H1 (cell line): ENCODE data around the gene KLRD1. TPM values are rescaled to one million over a fixed set of nuclear protein-coding genes. Genes with fewer than 3 reads are reported as not detected.

Experiments
- CTCF ChIA-PET: fragments of 300-600 bp; sonication (Branson Sonifier 250); formaldehyde crosslinking; loops from one replicate; lab custom pipeline; 2021; ENCODE audit not compliant: partially characterized antibody; lab: Charles Lee
- POLR2A ChIA-PET: fragments of 300-600 bp; sonication (Branson Sonifier 250); formaldehyde crosslinking; loops from one replicate; lab custom pipeline; 2021; ENCODE audit warnings: inconsistent platforms; ENCODE audit not compliant: partially characterized antibody; lab: Charles Lee
- DNase-seq, 2 experiments: peaks; one replicate each; pipeline versions ENCODE4 v3.0.0 to v3.0.0-alpha.2; 2010 to 2022; ENCODE audit warnings: low spot score in 2 of 2, low read depth in 1 of 2, mixed read lengths in 1 of 2
- FAIRE-seq: peaks from 2 replicates; lab custom pipeline; 2011; peaks lifted over from hg19 to GRCh38; lab: Jason Lieb, UNC
- H2AFZ ChIP-seq: 2 replicates; pipeline ENCODE4 v1.8.1; 2012; ENCODE audit warnings: low read length, inconsistent platforms
- H2AK5ac ChIP-seq: 2 replicates; pipeline ENCODE4 v1.6.1; 2013; ENCODE audit warnings: low read depth, low read length
- H2BK120ac ChIP-seq: replicated peaks from 2 replicates; pipeline ENCODE3; 2013; ENCODE audit warnings: low read depth, low read length, inconsistent platforms
- H2BK12ac ChIP-seq: 2 replicates; pipeline ENCODE4 v1.6.1; 2013; ENCODE audit warnings: low read depth, low read length
- H2BK15ac ChIP-seq: 2 replicates; pipeline ENCODE4 v1.6.1; 2013; ENCODE audit warnings: low read length
- H2BK20ac ChIP-seq: 2 replicates; pipeline ENCODE4 v1.6.1; 2013; ENCODE audit warnings: low read length
- H2BK5ac ChIP-seq: 2 replicates; pipeline ENCODE4 v1.6.1; 2013; ENCODE audit warnings: low read depth, low read length
- H3K14ac ChIP-seq: 2 replicates; pipeline ENCODE4 v1.6.1; 2013; ENCODE audit warnings: inconsistent platforms; ENCODE audit not compliant: insufficient read length
- H3K18ac ChIP-seq: 2 replicates; pipeline ENCODE4 v1.6.1; 2013; ENCODE audit warnings: low read length; ENCODE audit errors: extremely low read depth
- H3K23ac ChIP-seq: 2 replicates; pipeline ENCODE4 v1.6.1; 2013; ENCODE audit warnings: inconsistent platforms; ENCODE audit not compliant: insufficient read length
- H3K23me2 ChIP-seq: 2 replicates; pipeline ENCODE4 v1.6.1; 2013; ENCODE audit warnings: low read depth, low read length
- H3K27ac ChIP-seq: 2 replicates; pipeline ENCODE4 v1.6.1; 2011; ENCODE audit warnings: low read depth, low read length, inconsistent platforms
- H3K27me3 ChIP-seq, 4 experiments: replicated peaks in 1 of 4; 1 replicate in 1 of 4; 2 replicates in 3 of 4; pipeline versions ENCODE4 v1.6.1 to v1.8.1; 2011 to 2013; ENCODE audit warnings: low read length in 3 of 4, mild to moderate bottlenecking in 3 of 4, inconsistent platforms in 2 of 4, mixed read lengths in 2 of 4, moderate library complexity in 1 of 4; ENCODE audit not compliant: control insufficient read depth in 3 of 4, insufficient read depth in 3 of 4; ENCODE audit errors: extremely low read depth in 1 of 4
- H3K36me3 ChIP-seq, 4 experiments: 2 replicates each; pipeline versions ENCODE4 v1.6.1 to v1.8.1; 2011 to 2013; ENCODE audit warnings: mild to moderate bottlenecking in 4 of 4, low read length in 3 of 4, moderate library complexity in 2 of 4, control low read depth in 1 of 4, inconsistent platforms in 1 of 4; ENCODE audit not compliant: insufficient read depth in 4 of 4, control insufficient read depth in 2 of 4
- H3K4ac ChIP-seq: replicated peaks from 2 replicates; pipeline ENCODE3; 2013; ENCODE audit warnings: low read length, low read depth, mixed read lengths, inconsistent platforms; ENCODE audit not compliant: insufficient read length
- H3K4me1 ChIP-seq, 4 experiments: replicated peaks in 1 of 4; 1 replicate in 1 of 4; 2 replicates in 3 of 4; pipeline versions ENCODE4 v1.6.1 to v1.8.1; 2011 to 2013; ENCODE audit warnings: low read length in 3 of 4, inconsistent platforms in 2 of 4, mixed read lengths in 1 of 4; ENCODE audit not compliant: insufficient read depth in 4 of 4, control insufficient read depth in 3 of 4
- H3K4me2 ChIP-seq, 2 experiments: 2 replicates each; pipeline versions ENCODE4 v1.6.1 to v1.8.1; 2011 to 2013; ENCODE audit warnings: low read depth in 2 of 2, low read length in 2 of 2, control low read depth in 1 of 2, inconsistent platforms in 1 of 2, mild to moderate bottlenecking in 1 of 2; ENCODE audit not compliant: insufficient read depth in 1 of 2
- H3K4me3 ChIP-seq, 4 experiments: fragments of 200-600, 300-600 bp in 1 of 4; sonication (generic), shearing (Covaris generic), sonication (Bioruptor Twin) in 1 of 4; 2 replicates each; pipeline versions ENCODE4 v1.5.1 to v1.8.1; 2011 to 2016; ENCODE audit warnings: low read length in 4 of 4, low read depth in 3 of 4, control low read depth in 2 of 4, inconsistent platforms in 2 of 4, mild to moderate bottlenecking in 2 of 4, mixed read lengths in 1 of 4, moderate library complexity in 1 of 4; ENCODE audit not compliant: insufficient read depth in 2 of 4; ENCODE audit errors: extremely low read depth in 1 of 4
- H3K56ac ChIP-seq: replicated peaks from 2 replicates; pipeline ENCODE3; 2013; ENCODE audit warnings: low read depth, mild to moderate bottlenecking, mixed read lengths, low read length, inconsistent platforms; ENCODE audit not compliant: insufficient read length
- H3K79me1 ChIP-seq: 2 replicates; pipeline ENCODE4 v1.6.1; 2013; ENCODE audit warnings: low read depth, low read length, control low read depth
- H3K79me2 ChIP-seq, 2 experiments: 2 replicates each; pipeline versions ENCODE4 v1.6.1 to v1.8.1; 2012 to 2013; ENCODE audit warnings: low read length in 2 of 2, mild to moderate bottlenecking in 2 of 2, inconsistent platforms in 1 of 2; ENCODE audit not compliant: insufficient read depth in 2 of 2, control insufficient read depth in 1 of 2
- H3K9ac ChIP-seq, 4 experiments: replicated peaks in 1 of 4; 1 replicate in 1 of 4; 2 replicates in 3 of 4; pipeline versions ENCODE4 v1.6.1 to v1.8.1; 2011 to 2013; ENCODE audit warnings: low read depth in 3 of 4, low read length in 3 of 4, control low read depth in 2 of 4, mild to moderate bottlenecking in 2 of 4, moderate library complexity in 2 of 4, inconsistent platforms in 1 of 4; ENCODE audit errors: extremely low read depth in 1 of 4
- H3K9me3 ChIP-seq, 2 experiments: 2 replicates each; pipeline versions ENCODE4 v1.6.1 to v1.8.1; 2012 to 2013; ENCODE audit warnings: mild to moderate bottlenecking in 2 of 2, moderate library complexity in 2 of 2, control low read depth in 1 of 2, inconsistent platforms in 1 of 2, low read depth in 1 of 2, low read length in 1 of 2, mixed read lengths in 1 of 2; ENCODE audit not compliant: insufficient read depth in 2 of 2
- H4K20me1 ChIP-seq, 2 experiments: replicated peaks in 1 of 2; 2 replicates each; pipeline versions ENCODE3 to v1.8.1; 2011 to 2013; ENCODE audit warnings: inconsistent platforms in 2 of 2, low read length in 2 of 2, mild to moderate bottlenecking in 1 of 2; ENCODE audit not compliant: insufficient read depth in 2 of 2, control insufficient read depth in 1 of 2
- H4K5ac ChIP-seq: 2 replicates; pipeline ENCODE4 v1.6.1; 2013; ENCODE audit warnings: low read length, low read depth, mixed read lengths, inconsistent platforms; ENCODE audit not compliant: insufficient read length
- H4K8ac ChIP-seq: 2 replicates; pipeline ENCODE4 v1.8.0; 2013; ENCODE audit warnings: mild to moderate bottlenecking, moderate library complexity, low read length, inconsistent platforms; ENCODE audit not compliant: insufficient read depth; ENCODE audit errors: extremely low read depth
- H4K91ac ChIP-seq: replicated peaks from 2 replicates; pipeline ENCODE3; 2013; ENCODE audit warnings: low read length, mixed read lengths, inconsistent platforms; ENCODE audit not compliant: insufficient read length
- BCL11A ChIP-seq, 2 experiments: IDR thresholded peaks; one replicate each; pipeline ENCODE4 v1.6.1; 2011; ENCODE audit warnings: low read depth in 2 of 2, low read length in 2 of 2, mild to moderate bottlenecking in 2 of 2
- GTF2F1 ChIP-seq: IDR thresholded peaks from 2 replicates; pipeline ENCODE4 v1.6.1; 2012; ENCODE audit warnings: low read depth, low read length, improper control_type of control experiment, borderline replicate concordance
- HDAC6 ChIP-seq: IDR thresholded peaks from one replicate; pipeline ENCODE4 v1.7.1; 2012; ENCODE audit warnings: low read depth, mild to moderate bottlenecking, inconsistent platforms, low read length, moderate library complexity
- JUND ChIP-seq: IDR thresholded peaks from 2 replicates; pipeline ENCODE4 v1.6.1; 2011; ENCODE audit warnings: mild to moderate bottlenecking, improper control_type of control experiment, low read length
- RNF2 ChIP-seq: fragments of 200-900, 300-1000 bp; sonication (generic); IDR thresholded peaks from 2 replicates; pipeline ENCODE4 v1.7.1; 2016; ENCODE audit warnings: borderline replicate concordance, low read depth, mild to moderate bottlenecking, antibody characterized with exemption, low read length; ENCODE audit not compliant: poor library complexity, severe bottlenecking; ENCODE audit errors: missing control alignments
- SUZ12 ChIP-seq: fragments of 200-600 bp; sonication (generic); IDR thresholded peaks from 2 replicates; pipeline ENCODE4 v1.6.1; 2012; ENCODE audit warnings: mild to moderate bottlenecking, inconsistent platforms, low read length, moderate library complexity, mixed read lengths
- TAF1 ChIP-seq: IDR thresholded peaks from 2 replicates; pipeline ENCODE4 v1.6.1; 2011; ENCODE audit warnings: mild to moderate bottlenecking, low read depth, low read length
- TEAD4 ChIP-seq: IDR thresholded peaks from 2 replicates; pipeline ENCODE4 v1.6.1; 2012; ENCODE audit warnings: low read depth, low read length, inconsistent platforms, mixed read lengths
- WGBS, 2 experiments: shearing (Covaris generic) in 1 of 2; methylation state at CpG; one replicate each; pipeline versions ENCODE4 v1.1.6 to v1.1.7; 2013 to 2015; ENCODE audit warnings: low lambda C conversion rate in 2 of 2, mixed read lengths in 2 of 2, inconsistent platforms in 1 of 2, low coverage in 1 of 2, missing lambda C conversion rate in 1 of 2; ENCODE audit not compliant: insufficient replicate concordance in 2 of 2, insufficient coverage in 1 of 2, insufficient read length in 1 of 2; ENCODE audit errors: extremely low coverage in 1 of 2, missing lambda C conversion rate in 1 of 2; 5-methylcytosine and 5-hydroxymethylcytosine counted together
- polyA plus RNA-seq, 7 experiments: library from polyadenylated mRNA; depleted of rRNA in 3 of 7; stranded (reverse) in 5 of 7; unstranded in 2 of 7; fragments of >200 nt in 5 of 7; fragments of 200-250 nt in 2 of 7; gene quantifications; 1 replicate in 5 of 7; 2 replicates in 1 of 7; 4 replicates in 1 of 7; pipeline versions ENCODE4 v1.2.1 to v1.2.3, GENCODE V29; 2011 to 2013; ENCODE audit warnings: missing spikeins in 2 of 7, mixed read lengths in 2 of 7
- total RNA-seq: library from RNA; stranded (reverse); fragmentation: NEBNext Ultra II Directional; extraction: Animal tissue kit (Norgen Biotek cat#: 25700); gene quantifications from 2 replicates; pipeline ENCODE4 v1.2.1, GENCODE V29; 2021

The KLRD1 gene
- total and polyA plus RNA-seq, 2 of the 8 experiments (the other 6 are each of a cell fraction or from before 2014, with no cell fraction given), result under 0.01 to 0.06 TPM

DNA sequence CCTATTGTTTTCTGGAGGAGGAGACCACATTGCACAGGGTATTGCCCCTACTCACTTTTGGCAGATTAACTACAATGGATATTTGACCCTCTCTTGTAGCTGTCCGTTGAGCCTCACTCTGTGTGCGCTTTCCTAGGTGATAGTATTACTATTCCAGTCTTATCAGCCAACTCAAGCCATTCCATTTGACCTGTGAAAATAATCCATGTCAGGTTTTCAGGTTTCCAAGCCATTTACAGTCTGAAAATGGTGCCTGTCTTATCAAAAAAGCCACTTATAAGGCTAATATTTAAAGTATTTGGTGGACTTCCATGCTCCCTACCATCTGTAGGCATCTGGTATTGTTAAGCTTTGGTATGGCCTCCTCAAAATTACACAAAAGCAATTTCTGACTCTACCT is 29.6 kb upstream of the KLRD1 start:
- Histone ChIP-seq H4K5ac (no peak overlapping the region), H2BK15ac (no peak overlapping the region), H2BK20ac (no peak overlapping the region), H3K4ac (no peak overlapping the region), H4K20me1 (no peaks in the 10 kb centered on the region), H3K56ac (no peak overlapping the region)
- no peak for DNase-seq
- POLR2A ChIA-PET, result no interaction called here
- WGBS, 2 experiments, result 92% methylated on average over 2 of the region's 2 CpGs; no CpG with 5 or more reads in 1 of the 2 experiments
- TF ChIP-seq TEAD4 (no peak), JUND (no peak), TAF1 (no peak), RNF2 (no peak), HDAC6 (no peak), GTF2F1 (no peak), BCL11A (IDR thresholded peaks at IDR 0.05; ENCODE audit: low read depth in 2 of 2, low read length in 2 of 2) (no peak), SUZ12 (no peak)
- TF ChIP-seq, all 59 proteins: peak for 0
- H2BK5ac ChIP-seq, result no peak overlapping the region
- no peak overlapping the region for H4K91ac ChIP-seq
- H3K18ac ChIP-seq, result no peak overlapping the region
- no peak overlapping the region for H3K9ac ChIP-seq
- no peak overlapping the region for H4K8ac ChIP-seq
- no peaks in the 10 kb centered on the region for H3K27me3 ChIP-seq
- H3K27ac ChIP-seq, result no peak overlapping the region
- no peak overlapping the region for H2BK12ac ChIP-seq
- no peak overlapping the region for H3K23ac ChIP-seq
- CTCF ChIA-PET, result interaction anchor here (1.7 kb wide), 1 partner anchor 43 kb away, joined by 6 read pairs; no protein-coding TSS in a partner anchor
- H2AK5ac ChIP-seq, result no peak overlapping the region
- no peaks in the 10 kb centered on the region for H3K9me3 ChIP-seq
- no peaks in the 10 kb centered on the region for H3K79me1 ChIP-seq
- no peak overlapping the region for H3K14ac ChIP-seq
- H2AFZ ChIP-seq, result peak overlapping the region; percentile 10; the same call in 1 of the 2 replicates
- no peaks in the 10 kb centered on the region; a peak in 1 of 8 replicates for H3K36me3 ChIP-seq
- H3K4me1 ChIP-seq, result no peaks in the 10 kb centered on the region
- no peak overlapping the region for H3K4me2 ChIP-seq
- no peaks in the 10 kb centered on the region for H3K79me2 ChIP-seq
- H3K4me3 ChIP-seq, result no peak overlapping the region
- H2BK120ac ChIP-seq, result no peak overlapping the region
- no peaks in the 10 kb centered on the region for H3K23me2 ChIP-seq
- FAIRE-seq, result no peak
